Stimulated activated CD8-positive, alpha-beta memory T cell treated with anti-CD3 and anti-CD28 coated beads, Interleukin-15, amount 100 ng/mL, for 1 hour (primary cell): Measurements from ENCODE around the gene RUVBL2.

Source experiments
- DNase-seq: peaks from one replicate; pipeline ENCODE4 v3.0.0-alpha.2; 2020; ENCODE audit warnings: low read depth

RUVBL2 gene

DNA sequence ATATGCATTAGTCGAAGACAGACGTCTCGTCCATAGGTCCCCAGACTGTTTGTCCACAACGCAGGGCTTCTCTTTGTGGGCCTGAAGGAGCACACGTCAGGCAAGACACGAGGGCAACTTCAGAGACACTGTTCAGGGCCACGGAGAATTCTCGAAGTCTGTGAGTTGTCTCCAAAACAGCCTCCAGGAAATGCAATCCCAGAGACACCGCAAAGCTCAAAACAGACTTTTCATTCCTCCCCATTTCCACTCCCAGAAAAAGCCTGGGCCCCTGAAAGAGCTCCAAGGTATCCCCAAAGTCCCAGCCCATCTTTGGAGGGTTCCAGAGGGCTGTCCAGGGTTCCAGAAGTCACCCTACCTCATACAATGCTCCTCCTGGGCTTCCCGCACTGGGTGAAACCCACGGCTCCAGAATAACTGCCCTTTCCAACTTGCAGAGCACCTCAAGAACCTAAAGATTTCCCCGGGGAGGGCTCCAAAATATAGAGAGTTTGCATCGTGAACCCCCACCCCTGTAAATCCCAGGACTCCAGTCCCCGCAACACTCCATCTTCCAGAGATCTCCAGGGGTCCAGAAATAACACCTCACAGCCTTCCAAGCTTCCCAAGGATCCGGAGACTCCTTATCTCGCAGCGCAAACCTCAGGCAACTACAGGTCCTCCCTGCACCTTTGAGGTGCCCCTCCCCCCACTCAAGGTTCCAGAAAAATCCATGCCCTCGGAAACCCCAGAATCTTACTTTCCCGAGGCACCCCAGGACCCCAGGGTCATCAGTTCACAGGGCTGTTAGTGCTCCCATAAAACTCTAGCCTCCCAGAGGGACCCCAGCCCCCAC, 29.3 kb upstream of the RUVBL2 start:
- DNase-seq, result no peak

DNA sequence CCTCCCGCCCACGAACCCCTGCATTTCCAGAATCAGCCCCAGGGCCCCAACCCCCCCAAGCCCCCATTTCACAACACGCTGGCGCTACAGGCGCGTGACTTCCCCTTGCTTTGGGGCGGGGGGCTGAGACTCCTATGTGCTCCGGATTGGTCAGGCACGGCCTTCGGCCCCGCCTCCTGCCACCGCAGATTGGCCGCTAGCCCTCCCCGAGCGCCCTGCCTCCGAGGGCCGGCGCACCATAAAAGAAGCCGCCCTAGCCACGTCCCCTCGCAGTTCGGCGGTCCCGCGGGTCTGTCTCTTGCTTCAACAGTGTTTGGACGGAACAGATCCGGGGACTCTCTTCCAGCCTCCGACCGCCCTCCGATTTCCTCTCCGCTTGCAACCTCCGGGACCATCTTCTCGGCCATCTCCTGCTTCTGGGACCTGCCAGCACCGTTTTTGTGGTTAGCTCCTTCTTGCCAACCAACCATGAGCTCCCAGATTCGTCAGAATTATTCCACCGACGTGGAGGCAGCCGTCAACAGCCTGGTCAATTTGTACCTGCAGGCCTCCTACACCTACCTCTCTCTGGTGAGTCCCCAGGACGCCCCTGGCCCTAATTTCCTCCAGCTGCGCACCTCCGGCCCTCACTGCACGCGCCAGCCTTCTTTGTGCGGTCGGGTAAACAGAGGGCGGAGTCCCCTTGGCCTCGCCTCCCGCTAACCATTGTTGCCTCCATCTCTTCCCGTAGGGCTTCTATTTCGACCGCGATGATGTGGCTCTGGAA, 28.5 kb upstream of the RUVBL2 start, which contains the start of gene FTL:
TSS of gene FTL (plus strand) at position 270 of the 766 bp plus-strand sequence. CDS start at position 469, 199 bp downstream.
- peak; percentile 65 for DNase-seq

DNA sequence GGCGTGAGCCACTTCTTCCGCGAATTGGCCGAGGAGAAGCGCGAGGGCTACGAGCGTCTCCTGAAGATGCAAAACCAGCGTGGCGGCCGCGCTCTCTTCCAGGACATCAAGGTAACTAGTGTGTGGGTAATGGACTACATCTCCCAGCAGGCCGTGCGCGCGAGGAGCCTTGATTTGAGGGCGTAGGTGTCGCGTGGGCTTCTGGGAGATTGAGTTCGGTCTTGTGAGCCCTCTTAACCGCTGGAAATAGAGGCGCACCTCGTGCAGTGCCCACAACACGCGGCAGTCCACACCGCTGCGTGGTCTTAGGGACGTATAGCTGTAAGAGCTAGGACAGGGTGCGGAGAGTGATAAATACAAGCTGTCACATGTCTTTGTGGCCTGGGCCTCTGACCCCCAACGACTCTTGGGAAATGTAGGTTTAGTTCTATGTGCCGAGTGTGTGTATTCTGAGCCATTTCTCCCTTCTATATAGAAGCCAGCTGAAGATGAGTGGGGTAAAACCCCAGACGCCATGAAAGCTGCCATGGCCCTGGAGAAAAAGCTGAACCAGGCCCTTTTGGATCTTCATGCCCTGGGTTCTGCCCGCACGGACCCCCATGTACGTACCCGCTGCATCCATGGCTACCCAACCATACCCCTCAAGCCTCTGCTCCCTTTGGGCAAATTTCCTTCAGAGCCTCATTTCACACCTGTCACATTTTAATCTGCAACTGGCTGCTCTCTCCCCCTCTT, 27.7 kb upstream of the RUVBL2 start:
- peak; percentile 82 for DNase-seq

DNA sequence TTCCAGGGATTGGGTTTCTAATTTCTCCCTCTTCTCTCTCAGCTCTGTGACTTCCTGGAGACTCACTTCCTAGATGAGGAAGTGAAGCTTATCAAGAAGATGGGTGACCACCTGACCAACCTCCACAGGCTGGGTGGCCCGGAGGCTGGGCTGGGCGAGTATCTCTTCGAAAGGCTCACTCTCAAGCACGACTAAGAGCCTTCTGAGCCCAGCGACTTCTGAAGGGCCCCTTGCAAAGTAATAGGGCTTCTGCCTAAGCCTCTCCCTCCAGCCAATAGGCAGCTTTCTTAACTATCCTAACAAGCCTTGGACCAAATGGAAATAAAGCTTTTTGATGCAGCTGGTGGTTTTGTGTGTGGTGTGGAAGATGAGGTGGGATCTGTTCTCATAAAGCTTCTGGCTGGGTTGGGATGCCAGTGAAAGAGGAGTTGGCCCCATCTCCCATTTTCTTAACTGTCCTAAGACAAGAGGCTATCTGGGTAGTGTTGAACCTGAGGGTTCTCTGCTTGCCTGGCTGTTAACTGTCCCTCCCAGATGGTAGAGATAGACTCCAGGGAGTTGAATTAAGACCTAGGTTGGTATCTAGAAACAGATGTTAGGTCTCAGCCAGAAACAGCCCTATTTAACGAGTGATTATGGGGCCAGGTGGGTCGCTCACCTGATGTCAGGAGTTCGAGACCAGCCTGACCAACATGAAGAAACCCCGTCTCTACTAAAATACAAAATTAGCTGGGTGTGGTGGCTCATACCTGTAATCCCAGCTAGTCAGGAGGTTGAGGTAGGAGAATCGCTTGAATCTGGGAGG, 26.9 kb upstream of the RUVBL2 start:
- no peak for DNase-seq

DNA sequence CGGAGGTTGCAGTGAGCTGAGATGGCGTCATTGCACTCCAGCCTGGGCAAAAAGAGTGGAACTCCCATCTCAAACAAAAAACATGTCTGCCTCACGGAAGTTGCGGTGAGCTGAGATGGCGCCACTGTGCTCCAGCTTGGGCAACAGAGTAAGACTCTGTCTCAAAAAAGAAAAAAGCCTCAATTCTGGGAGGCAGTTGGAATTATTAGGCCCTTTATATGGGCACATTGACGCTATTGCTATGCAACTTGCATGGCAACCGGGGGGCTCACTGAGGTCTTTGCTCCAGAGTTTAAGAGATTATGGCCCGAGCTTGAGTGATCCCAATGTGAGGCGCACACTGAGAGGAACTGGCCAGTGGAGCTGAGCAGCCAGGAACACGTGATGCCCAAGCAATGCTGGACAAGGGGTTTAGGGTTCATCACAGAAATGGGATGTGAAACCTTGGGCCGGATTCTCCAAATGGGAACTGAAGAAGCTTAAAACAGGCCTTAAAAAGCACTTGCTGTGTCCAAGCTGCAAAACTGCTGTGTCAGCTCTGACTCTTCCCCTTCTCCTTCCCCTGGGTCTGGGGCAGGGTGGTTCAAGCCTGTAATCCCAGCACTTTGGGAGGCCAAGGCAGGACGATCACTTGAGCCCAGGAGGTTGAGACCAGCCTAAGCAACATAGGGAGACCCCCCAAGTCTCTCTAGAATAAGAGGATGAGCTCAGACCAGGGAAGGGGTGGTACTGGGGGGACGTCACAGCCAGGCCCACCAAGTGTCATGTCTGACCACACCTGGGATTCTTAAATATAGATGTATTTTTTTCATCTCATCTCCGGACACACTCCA, 26.1 kb upstream of the RUVBL2 start:
- DNase-seq, result no peak

DNA sequence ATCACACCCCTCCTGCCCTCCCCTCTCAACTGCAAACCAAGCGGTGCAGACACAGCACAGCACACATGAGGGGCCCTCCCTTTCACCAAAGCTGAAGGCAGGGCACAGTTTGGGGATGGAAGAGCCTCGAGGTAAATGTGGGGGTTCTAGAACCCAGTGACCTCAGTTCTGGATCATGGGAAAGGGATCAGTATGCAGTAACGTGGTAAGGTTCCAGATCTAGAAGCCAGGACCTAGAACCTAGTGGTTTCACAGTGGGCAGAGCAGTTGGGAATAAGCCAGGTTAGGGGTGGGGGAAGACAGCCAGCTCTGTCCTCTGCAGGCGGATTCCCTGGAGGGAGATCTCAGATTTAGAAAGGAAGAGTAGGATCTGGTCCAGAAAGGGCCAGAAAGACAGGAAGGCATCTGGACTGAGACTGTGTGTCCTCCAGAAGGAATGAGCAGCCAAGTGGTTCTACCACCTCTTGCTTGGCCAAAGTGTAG, 25.5 kb upstream of the RUVBL2 start:
- no peak for DNase-seq

DNA sequence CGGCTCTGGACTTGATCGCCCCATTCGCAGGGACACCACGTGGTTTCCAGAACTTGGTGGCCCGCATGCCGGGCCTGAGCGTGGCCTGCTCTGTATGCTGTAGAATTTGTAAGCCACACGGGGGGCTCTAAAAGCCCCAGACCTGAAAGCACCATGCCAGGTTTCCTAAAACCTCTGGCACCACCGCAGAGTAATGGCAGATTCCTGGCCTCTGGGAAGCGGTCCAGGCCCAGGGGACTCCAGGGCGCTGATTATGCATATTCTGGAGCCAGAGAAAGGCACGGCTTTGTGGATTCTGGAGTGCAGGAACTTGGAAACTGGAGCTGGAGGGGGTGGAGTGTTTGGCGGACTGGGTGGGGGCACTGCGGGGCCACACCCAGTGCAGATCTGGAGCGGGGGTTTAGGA, 24.9 kb upstream of the RUVBL2 start:
- DNase-seq, result no peak

DNA sequence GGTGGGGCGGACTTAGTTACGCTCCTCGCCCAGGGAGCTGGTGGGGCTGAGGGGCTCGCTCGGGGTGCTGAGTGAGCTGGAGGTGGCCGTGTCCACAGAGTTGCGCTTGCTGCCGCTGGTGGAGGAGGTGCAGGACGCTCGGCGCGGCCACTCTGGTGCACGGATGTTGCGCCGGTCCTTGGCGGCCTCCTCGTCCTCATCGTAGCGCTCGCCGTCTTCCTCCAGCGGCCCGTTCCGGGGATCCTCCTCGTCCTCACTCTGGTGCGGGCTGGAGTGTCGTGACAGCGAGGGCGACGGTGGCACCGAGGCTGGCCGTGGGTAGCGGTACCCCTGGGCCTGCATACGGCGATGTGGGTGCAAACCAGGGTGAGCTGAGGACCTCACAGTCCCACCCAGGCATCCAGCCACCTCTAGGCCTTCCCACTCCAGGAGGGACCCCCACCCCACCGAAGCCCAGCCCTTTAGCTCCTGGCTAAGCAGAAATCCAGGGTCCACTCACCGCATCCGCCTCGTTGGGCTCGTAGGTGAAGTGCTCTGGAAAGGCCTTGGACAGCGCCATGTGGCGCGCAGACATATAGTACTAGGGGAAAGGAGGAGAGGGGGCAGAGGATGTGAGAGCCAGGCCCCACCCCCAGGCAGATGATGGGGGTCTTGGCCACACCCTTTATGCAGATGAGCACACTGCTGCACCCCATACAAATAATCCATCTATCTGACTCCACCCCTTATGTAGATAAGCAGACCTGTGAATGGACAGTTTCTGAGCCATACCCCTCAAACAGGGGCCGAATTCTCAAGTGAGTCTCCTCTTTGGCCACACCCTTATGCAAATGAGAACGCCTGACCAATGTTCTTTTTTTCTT, 24.2 kb upstream of the RUVBL2 start:
- DNase-seq, result no peak

DNA sequence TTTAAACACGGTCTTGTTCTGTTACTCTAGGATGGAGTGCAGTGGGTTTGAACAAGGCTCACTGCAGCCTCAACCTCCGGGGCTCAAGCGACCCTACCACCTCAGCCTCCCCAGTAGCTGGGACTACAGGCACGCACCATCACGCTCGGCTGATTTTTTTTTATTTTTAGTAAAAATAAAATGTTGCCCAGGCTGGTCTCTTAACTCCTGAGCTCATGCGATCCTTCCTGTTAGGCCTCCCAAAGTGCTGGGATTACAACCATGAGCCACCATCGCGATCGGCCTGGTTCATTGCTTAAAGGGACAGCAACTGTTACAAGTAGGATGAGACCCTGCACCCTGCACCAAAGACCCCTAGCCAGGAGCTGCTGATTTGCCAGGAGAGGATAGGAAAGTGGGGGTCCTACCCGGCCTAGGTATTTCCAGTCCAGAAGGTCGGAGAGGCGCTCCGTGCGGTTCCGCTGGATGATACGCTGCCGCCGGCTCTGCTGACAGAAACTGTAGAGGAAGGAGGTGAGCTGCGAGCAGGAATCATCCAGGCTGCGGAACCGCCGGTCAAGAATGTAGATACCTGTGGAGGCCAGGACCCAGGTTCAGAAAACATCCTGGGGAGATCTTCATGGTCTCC, 23.4 kb upstream of the RUVBL2 start:
- no peak for DNase-seq

DNA sequence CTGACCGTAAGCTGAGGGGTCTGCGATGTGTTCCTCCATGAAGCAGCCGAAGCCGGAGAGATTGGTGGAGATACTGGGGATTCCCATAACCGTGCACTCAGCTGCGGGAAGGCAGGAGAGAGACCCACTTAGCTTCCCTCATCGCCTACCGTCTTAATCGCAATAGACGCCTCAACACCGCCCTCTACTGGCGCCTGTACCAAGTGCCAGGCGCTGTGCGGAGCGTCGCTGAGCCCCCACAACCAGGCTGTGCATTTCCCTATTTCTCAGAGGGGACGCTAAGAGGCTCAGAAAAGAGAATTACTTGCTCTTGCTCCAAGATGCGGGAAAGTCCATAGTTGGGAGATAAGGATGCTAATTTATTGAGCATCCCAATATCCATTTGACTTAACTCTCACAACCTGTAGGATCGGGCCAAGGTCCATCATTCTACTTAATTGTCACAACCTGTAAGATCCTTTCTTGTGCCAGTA, 22.7 kb upstream of the RUVBL2 start:
- peak; percentile 80 for DNase-seq

DNA sequence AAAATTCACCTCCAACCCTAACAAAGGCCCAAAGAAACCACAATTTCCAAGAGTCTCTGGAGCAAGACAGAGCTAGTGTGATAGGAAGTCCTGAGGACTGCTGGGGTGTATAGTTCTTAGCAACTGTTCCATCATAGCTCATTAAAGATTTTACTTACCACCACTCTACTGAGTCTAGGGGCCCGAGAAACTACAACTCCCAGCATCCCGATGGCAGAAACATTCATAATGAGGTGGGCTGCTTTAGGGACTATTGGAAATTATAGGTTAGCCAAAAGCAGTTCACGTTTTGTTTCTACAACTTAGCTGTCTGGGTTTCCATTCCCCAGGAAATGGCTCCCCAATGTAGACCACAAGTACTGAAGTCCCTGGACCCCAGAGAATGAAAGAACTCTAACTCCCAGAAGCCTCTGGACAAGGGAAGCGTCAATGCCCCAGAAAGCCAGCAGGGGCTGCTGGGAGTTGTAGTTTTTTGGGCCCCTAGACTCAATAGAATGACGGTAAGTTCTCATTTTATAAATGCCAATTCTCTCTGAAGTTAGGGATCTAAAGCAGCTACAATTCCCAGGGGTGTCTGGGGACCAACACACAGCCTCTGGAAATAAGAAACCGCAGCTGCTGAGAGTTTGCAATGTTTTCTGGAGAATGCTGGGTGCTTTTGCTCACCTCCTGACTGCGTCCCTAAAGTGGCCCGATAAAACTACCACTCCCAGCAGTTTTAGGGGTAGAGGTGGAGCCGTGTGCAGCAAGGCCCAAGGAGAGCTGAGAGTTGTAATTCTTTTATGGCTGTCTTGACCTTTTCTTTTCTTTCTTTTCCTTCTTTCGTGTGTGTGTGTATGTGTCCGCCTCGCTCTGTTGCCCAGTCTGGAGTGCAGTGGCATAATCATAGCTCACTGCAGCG, 17.5 kb upstream of the RUVBL2 start:
- DNase-seq, result no peak

DNA sequence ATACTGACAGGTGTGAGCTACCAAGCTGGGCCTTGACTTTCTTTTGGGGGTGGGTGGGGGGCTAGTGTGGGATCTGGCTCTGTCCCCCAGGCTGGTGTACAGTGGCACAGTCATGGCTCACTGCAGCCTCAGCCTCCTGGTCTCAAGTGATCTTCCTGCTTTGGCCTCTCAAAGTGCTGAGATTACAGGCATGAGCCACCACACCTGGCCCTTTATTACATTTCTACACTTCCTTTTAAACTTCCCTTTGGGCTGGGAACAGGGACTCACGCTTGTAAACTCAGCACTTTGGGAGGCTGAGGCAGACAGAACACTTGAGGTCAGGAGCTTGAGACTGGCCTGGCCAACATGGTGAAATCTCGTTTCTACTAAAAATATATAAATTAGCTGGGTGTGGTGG, 16.6 kb upstream of the RUVBL2 start:
- no peak for DNase-seq

DNA sequence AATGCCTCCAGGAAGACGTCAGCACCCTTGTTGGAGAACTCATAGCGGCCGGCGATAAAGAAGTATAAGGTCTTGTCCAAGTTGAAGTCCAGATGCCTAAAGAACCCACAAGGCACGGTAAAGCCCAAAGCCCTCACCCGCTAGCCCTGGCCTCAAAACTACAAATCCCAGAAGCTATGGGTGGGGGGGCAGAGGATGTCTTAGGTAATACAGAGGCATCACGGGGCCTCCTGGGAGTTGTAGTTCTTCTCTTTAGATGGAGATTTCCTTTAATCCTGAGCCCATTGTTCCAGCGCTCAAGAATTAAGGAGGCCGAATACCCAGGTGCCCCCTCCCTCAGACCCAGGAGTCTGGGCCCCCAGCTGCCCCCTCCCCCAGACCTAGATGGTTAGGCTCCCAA, 11.4 kb upstream of the RUVBL2 start:
- no peak for DNase-seq

DNA sequence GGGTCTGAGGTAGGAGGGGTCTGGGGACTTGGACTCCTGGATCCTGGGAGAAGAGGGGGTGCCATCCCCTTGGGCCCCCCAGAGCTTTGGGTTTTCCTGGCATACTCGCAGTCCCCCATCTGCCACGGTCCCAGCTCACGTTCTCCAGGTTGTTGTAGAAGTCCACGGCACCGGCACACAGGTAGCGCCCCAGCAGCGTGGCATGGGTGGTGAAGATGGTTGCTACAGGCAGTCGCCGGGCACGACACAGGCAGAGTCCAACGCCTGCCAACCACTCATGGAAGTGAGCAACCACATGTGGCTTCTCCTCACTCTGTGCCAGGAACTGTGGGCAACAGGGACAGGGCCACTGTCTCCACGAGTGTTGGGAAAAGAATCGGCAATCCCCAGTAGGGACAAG, 8.0 kb upstream of the RUVBL2 start:
- DNase-seq, result no peak

DNA sequence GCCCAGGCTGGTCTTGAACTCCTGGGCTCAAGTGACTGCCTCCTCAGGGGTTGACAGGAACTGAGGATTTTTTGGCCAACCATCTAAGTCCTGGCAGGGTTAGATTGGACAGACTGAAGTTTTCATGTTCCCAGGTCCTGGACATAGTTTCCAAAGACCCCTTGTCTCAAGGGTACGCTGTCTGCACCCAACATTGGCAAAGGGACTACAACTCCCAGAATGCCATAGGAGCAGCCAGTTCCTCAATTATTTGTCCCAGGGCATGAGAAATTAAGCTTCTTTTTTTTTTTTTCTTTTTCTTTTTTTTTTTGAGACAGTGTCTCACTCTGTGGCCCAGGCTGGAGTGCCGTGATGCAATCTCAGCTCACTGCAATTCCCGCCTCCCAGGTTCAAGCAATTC, 7.5 kb upstream of the RUVBL2 start:
- no peak for DNase-seq

DNA sequence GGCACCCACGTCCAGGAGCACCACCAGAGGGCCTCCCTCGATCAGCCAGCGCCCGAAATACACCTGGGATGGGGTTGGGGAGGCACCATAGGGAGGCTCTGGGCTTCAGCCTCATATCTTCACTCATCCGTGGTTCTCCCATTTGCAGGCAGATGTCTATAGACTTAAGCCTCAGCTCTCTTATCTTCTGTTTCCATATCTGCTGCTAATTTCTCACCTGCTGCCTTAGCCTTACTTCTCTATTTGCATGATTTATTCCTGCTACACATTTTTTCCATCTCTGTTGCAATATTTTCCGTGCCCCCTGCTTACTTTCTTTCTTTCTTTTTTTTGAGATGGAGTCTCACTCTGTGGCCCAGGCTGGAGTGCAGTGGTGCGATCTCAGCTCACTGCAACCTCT, 6.4 kb upstream of the RUVBL2 start:
- DNase-seq, result no peak

DNA sequence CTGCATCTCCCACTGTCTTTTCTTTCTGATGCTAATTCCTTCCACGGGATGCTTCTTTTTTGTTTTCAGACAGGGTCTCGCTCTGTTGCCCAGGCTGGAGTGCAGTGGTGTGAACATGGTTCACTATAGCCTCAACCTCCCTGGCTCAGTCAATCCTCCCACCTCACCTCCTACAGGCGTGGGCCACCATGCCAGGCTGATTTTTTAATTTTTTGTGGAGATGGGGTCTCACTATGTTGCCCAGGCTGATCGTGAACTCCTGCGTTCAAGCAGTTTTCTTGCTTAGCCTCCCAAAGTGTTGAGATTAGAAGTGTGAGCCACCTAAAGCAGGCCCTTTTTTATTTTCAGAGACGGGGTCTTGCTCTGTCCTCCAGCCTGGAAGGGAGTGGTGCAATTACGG, 5.4 kb upstream of the RUVBL2 start:
- DNase-seq, result no peak

DNA sequence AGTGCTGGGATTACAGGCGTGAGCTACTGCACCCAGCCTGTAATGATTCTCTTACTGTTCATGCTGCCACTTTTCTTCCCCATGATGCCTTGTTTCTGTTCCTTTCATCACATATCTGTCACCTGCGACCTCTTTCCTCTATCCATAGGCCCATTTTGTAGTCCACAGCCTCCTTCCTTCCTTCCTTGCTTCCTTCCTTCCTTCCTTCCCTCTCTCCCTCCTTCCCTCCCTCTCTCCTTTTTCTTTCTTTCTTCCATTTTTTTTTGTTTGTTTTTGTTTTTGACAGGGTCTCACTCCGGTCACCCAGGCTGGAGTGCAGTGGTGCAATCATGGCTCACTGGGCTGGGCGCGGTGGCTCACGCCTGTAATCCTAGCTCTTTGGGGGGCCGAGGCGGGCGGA, 4.8 kb upstream of the RUVBL2 start:
- DNase-seq, result no peak
